Astrocyte of the cerebellum (primary cell): ENCODE data around the gene AMDHD2.
A peak's percentile ranks its signal among the peaks of the same experiment; 100 is the strongest.

ENCODE experiments used
- DNase-seq: peaks from one replicate; pipeline ENCODE4 v3.0.0-alpha.2; 2011; ENCODE audit warnings: low read depth
- H3K4me3 ChIP-seq: 2 replicates; pipeline ENCODE4 v1.5.1; 2011; ENCODE audit warnings: mild to moderate bottlenecking, low read depth, low read length, moderate library complexity
- CTCF ChIP-seq: IDR thresholded peaks from 2 replicates; pipeline ENCODE4 v1.5.1; 2012; ENCODE audit warnings: low read length, low read depth, moderate library complexity, mild to moderate bottlenecking; ENCODE audit errors: missing control alignments
- in situ Hi-C: cut with HindIII; loops from 2 replicates; pipeline ENCODE4 v1.10.0; 2017; ENCODE audit warnings: low sequenced_read_pairs

Gene AMDHD2, protein sequence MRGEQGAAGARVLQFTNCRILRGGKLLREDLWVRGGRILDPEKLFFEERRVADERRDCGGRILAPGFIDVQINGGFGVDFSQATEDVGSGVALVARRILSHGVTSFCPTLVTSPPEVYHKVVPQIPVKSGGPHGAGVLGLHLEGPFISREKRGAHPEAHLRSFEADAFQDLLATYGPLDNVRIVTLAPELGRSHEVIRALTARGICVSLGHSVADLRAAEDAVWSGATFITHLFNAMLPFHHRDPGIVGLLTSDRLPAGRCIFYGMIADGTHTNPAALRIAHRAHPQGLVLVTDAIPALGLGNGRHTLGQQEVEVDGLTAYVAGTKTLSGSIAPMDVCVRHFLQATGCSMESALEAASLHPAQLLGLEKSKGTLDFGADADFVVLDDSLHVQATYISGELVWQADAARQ

DNA sequence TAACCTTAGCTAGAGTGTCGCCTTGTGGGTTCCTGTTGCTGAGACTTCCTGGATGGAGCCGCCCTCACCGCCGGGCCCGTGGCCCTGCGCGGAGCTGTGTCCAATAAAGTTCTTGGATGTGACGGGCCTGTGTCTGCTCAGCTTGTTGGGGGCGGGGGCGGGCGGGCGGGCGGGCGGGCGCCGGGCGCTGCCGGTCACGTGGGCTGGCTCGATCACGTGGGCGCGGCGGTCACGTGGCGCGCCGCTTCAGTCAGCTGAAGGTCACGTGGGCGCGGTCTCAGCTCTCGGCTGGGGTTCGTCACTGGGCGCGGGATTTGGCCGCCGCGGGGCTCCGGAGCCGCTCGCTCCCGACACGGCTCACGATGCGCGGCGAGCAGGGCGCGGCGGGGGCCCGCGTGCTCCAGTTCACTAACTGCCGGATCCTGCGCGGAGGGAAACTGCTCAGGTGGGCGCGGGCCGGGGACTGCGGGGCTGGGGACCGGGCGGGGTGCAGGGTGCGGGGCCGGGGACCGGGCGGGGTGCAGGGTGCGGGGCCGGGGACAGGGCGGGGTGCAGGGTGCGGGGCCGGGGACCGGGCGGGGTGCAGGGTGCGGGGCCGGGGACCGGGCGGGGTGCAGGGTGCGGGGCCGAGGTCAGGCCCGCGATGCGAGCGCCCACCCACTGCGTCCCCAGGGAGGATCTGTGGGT, at the start of gene AMDHD2:
Gene AMDHD2, plus strand, starts transcription at position 275 of the 687 bp plus-strand sequence. Its CDS starts 88 bp downstream, at position 363.
- no peak for TF ChIP-seq CTCF
- in situ Hi-C loops, result no loop called here

DNA sequence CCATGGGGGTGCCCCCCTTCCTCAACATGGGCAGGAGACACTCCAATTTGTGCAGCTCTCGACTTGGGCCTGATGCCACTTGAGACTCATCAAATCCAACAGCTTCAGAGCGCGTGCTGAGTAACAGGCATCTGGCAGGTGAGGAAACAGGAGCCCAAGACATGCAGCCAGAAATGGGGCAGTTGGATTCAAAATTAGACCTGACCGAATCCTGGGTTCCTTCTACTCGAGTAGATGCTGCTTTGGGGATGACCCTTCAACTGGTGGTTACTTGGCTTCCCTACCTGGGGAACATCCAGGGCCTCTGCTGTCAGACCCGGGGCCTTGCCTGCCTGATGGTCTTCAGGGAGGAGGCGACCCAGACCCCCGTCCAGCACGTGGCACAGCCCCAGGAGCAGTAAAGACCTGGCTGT, 49.6 kb upstream of the AMDHD2 start:
- in situ Hi-C loops, result no loop called here
- H3K4me3 ChIP-seq, result no peak overlapping the region
- no peak for TF ChIP-seq CTCF
- DNase-seq, result no peak

More for the DNA sequence above, at the start of gene AMDHD2:
- H3K4me3 ChIP-seq, result peak within 1 kb of the TSS; percentile 61
- DNase-seq, result peak; percentile 76

GRCh38 chr16:2471016-2471652, 49.0 kb upstream of the AMDHD2 start, which contains the start of gene NTN3:
NTN3 (plus strand) TSS chr16:2471297; CDS start chr16:2471702, 405 bp downstream.
- no peak for DNase-seq
- no peak for TF ChIP-seq CTCF
- in situ Hi-C loops, result no loop called here
- peak within 1 kb of the TSS; percentile 12 for H3K4me3 ChIP-seq

DNA sequence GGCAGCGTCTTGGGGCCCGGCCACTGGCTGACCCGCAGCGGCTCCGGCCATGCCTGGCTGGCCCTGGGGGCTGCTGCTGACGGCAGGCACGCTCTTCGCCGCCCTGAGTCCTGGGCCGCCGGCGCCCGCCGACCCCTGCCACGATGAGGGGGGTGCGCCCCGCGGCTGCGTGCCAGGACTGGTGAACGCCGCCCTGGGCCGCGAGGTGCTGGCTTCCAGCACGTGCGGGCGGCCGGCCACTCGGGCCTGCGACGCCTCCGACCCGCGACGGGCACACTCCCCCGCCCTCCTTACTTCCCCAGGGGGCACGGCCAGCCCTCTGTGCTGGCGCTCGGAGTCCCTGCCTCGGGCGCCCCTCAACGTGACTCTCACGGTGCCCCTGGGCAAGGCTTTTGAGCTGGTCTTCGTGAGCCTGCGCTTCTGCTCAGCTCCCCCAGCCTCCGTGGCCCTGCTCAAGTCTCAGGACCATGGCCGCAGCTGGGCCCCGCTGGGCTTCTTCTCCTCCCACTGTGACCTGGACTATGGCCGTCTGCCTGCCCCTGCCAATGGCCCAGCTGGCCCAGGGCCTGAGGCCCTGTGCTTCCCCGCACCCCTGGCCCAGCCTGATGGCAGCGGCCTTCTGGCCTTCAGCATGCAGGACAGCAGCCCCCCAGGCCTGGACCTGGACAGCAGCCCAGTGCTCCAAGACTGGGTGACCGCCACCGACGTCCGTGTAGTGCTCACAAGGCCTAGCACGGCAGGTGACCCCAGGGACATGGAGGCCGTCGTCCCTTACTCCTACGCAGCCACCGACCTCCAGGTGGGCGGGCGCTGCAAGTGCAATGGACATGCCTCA, 48.3 kb upstream of the AMDHD2 start:
- no peak for TF ChIP-seq CTCF
- in situ Hi-C loops, result no loop called here
- H3K4me3 ChIP-seq, result peak overlapping the region; percentile 12

DNA sequence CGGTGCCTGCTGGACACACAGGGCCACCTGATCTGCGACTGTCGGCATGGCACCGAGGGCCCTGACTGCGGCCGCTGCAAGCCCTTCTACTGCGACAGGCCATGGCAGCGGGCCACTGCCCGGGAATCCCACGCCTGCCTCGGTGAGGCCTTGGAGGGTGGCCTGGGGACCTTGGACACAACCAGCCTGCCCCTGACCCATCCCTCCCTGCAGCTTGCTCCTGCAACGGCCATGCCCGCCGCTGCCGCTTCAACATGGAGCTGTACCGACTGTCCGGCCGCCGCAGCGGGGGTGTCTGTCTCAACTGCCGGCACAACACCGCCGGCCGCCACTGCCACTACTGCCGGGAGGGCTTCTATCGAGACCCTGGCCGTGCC, 47.7 kb upstream of the AMDHD2 start:
- no peak for DNase-seq
- no peak for TF ChIP-seq CTCF
- in situ Hi-C loops, result no loop called here
- H3K4me3 ChIP-seq, result no peak overlapping the region

More for the DNA sequence above, 48.3 kb upstream of the AMDHD2 start:
- no peak for DNase-seq
